DMS153 (cell line): ENCODE data around the gene SLC2A6.

Source experiments
- DNase-seq: peaks from one replicate; lab custom pipeline; 2025; lab: John Stamatoyannopoulos, UW

The SLC2A6 gene

DNA sequence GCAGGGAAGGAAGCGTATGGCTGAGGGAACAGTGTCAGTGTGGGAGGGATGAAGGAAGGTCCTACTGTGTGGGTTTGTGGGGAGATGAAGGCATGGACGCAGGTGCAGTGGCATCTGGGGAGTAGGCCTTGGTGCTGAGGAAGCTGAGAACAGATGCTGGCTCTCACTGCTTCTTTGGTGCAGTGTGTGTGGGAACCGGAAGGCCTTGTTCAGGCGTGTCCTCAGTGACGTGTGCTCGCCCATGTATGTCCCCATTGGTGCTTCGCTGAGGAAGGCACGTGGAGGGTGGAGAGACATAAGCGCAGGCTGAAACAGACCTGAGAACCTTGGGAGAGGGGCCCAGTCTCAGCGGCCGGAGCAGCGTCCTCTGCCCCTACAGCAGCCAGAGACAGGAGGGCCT, 38.0 kb downstream of the SLC2A6 start:
- DNase-seq, result no peak

DNA sequence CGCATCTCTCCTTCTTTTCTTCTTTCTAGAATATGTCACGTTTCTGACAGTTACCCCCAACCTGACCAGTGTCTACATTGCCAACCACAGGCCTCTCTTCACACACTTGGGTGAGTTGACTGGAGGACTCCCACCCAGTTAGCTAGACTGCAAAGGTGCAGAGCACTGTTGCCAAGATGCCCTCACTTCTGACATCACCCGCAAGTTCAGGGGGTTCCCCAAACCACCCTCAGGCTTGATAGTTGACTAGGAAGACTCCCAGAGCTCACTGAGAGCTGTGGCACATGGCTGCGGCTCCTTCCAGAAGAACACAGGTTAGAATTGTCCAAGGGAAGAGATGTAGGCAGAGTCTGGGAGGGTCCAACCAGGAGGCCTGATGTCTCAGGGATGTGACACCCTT, 39.6 kb downstream of the SLC2A6 start:
- no peak for DNase-seq

DNA sequence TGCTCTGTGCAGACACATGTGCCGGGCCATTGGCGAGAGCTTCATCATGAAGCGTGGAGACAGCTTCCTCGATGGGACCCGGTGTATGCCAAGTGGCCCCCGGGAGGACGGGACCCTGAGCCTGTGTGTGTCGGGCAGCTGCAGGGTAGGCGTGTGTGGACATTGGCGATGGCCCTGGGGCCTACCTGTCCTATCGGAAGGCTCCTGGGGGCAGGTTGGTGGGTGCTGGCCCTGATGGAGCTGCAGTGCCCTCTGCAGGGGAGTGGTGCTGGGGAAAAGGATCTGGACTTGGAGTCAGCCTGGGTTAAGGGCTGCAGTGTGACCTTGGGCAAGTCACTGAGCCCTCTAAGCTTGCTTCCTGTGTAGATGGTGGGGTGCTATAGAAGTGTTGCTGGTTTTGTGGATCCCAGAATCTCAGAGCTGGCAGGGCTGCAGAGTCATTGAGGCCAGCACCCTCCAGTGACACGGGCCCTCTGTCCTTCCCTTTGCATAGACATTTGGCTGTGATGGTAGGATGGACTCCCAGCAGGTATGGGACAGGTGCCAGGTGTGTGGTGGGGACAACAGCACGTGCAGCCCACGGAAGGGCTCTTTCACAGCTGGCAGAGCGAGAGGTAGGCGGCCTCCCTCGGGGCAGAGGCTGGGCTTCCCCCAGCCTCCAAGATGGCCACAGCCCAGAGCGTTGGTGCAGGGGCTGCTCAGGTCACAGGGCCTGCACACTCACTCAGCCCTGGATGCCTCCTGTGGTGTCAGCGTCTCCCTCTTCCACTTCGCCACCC, 41.0 kb downstream of the SLC2A6 start:
- DNase-seq, result no peak

DNA sequence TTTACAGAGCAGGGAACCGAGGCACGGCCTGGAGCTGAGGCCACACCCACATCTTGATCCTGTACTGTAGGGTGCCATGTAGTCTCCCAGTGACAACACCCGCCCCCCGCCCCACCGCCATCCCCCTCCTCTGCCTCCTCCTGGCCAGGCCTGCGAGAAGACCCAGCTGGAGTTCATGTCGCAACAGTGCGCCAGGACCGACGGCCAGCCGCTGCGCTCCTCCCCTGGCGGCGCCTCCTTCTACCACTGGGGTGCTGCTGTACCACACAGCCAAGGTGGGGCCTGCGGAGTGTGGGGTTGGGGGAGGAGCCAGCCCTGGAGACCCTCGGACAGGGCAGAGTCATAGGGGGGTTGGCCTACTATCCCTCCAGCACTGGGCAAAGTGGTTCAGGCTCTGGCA, 42.2 kb downstream of the SLC2A6 start:
- DNase-seq, result no peak

DNA sequence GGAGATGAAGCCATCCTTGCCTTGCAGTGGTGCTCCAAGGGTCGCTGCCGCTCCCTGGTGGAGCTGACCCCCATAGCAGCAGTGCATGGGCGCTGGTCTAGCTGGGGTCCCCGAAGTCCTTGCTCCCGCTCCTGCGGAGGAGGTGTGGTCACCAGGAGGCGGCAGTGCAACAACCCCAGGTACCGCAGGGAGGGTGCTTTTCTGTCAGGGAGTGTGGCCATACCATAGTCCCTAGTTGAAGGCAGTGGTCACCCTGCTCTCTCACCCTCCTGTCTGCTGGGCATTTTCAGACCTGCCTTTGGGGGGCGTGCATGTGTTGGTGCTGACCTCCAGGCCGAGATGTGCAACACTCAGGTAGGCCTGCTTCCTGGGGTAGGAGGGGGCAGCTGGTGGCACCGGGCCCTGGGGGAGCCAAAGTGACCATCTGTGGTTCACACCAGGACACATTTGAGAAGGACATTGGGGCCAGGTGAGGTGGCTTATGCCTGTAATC, 45.5 kb downstream of the SLC2A6 start:
- DNase-seq, result no peak

DNA sequence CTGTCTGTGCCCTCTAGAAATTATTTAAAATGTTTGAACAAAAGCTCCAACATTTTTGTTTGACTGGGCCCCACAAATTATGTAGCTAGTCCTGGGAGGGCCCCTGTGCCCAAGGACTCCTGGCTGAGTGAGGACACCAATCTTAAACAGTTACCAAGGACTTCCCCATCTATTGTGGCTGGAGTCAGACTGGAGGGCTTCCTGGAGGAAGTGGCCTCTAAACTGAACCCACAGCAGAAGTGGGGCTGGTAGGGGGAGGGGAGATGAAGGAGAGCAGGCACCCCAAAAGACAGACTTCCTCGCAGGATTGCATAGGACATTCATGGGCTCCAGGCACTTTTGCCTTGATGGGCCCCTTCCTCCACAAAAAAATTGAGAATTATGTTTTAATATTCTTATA, 48.7 kb downstream of the SLC2A6 start:
- no peak for DNase-seq

DNA sequence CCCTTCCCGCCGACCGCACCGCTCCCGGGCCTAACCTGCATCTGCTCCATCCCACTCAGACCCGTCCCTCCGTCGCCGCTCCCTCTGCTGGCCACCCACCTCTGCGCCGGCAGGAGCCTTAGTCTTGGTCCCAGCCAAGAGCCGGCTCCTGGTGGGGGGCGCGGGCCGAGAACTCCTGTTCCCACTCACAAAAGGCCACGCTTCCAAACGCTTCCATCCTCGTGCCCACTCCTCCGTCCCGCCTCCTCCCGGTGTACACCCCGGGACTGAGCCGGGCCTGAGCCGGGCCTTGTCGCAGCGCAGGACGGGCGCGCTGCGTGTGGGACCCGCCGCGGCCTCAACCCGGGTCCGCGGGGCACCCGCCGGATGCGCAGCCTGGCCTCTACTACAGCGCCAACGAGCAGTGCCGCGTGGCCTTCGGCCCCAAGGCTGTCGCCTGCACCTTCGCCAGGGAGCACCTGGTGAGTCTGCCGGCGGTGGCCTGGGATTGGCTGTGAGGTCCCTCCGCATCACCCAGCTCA, 49.2 kb downstream of the SLC2A6 start:
- no peak for DNase-seq

DNA sequence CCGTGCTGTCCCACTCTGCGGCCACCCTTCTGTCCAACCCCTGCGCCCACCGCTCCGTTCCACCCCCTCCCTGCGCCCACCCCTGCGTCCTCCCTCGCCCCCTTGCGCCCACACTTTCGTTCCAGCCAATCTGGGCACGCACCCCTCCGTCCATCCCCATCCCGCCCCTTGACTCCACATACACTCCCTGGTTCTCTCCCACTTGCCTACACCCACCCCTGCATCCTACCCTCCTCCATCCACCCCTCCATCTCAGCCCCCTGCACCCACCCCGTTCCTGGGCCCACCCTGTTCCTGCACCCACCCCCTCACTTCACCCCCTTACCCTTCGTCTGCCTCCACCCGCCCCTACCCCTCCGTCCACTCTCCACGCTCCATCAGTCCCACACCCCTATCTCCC, 49.7 kb downstream of the SLC2A6 start:
- DNase-seq, result no peak

DNA sequence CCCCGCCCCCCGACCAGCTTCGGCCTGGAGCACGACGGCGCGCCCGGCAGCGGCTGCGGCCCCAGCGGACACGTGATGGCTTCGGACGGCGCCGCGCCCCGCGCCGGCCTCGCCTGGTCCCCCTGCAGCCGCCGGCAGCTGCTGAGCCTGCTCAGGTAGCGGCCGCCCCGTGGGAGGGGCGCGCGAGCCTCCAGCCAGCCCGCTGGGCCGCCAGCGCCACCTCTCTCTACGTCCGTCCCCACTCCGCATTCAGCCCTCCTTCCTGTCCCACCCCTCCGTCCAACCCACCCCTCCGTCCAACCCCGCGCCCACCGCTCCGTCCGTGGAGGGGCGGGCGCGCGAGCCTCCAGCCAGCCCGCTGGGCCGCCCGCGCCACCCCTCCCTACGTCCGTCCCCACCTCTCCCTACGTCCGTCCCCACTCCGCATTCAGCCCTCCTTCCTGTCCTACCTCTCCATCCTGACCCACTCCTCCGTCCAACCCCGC, 50.2 kb downstream of the SLC2A6 start:
- DNase-seq, result peak; percentile 17

DNA sequence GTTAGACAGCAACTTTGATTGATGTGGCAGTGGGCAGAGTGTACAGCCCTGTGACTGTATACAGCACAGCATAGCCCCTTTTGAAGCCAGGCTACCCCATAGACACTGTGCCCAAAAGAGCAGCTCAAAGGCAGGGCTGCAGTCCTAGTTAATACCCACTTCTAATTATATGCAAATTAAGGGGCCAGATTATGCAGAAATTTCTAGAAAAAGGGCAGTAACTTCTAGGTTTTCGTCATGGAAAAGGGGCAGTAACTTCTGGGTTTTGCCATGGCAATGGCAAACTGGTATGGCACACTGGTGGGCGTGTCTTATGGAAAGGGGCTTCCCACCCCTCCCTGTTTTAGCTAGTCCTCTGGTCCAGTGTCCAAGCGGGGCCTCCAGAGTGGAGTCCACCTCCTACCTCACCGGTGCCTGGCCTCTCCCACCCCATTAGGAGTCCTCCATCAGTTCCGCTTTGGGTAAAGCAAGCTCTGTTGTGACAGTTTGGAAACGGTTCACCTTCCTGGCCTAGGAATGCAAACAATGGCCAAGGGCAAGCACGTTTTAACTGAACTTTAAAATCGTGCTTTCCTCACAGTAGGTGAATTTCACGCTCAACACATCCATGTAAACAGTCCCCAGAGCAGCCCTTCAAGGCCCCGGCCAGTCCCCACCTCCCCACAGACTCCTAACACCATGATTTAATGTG, 51.1 kb downstream of the SLC2A6 start:
- DNase-seq, result no peak

DNA sequence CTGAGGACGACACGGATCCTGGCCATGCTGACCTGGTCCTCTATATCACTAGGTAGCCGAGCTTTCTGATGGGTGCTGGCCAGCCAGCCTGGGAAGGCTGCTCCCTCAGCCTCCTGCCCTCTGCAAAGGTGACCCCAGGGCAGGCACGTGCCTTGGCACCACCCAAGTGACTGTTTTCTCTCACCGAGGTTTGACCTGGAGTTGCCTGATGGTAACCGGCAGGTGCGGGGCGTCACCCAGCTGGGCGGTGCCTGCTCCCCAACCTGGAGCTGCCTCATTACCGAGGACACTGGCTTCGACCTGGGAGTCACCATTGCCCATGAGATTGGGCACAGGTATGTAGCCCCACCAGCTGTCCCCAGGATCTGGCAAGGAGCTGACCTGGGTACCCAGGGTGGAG, 52.9 kb downstream of the SLC2A6 start:
- DNase-seq, result no peak

DNA sequence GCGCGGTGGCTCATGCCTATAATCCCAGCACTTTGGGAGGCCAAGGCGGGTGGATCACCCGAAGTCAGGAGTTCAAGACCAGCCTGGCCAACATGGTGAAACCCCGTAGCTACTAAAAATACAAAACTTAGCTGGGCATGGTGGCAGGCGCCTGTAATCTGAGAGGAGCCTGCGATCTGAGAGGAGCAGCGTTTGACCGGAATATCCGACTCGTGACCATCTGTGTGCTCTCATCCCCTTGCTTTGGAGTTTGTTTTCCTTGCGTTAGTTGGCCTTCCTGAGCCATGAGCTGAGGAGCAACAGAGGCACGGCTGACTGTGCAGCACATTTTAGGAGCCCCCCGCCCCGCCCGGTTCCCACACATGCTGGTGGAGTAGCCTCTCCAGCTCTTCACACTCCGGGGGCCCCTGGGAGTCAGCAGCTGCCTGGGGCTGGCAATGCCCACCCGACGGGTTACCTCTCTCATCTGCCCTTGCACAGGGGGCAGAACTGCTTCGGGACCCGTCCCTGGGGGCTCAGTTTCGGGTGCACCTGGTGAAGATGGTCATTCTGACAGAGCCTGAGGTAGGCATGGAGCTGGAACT, 53.8 kb downstream of the SLC2A6 start:
- no peak for DNase-seq

DNA sequence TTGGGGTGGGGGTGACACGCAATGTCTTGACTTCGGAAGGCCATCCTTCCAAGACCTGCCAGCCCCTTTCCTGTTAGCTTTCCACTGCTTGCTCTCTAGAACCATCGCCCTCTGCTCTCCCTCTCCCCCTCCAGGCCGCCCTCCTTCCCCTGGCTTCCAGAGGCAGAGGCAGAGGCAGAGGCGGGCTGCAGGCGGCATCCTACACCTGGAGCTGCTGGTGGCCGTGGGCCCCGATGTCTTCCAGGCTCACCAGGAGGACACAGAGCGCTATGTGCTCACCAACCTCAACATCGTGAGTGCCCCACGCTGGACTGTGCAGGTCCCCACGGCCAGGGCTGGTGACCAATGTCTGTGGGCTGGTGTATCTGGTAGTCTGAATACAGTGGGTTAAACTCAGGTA, 54.7 kb downstream of the SLC2A6 start:
- DNase-seq, result no peak

DNA sequence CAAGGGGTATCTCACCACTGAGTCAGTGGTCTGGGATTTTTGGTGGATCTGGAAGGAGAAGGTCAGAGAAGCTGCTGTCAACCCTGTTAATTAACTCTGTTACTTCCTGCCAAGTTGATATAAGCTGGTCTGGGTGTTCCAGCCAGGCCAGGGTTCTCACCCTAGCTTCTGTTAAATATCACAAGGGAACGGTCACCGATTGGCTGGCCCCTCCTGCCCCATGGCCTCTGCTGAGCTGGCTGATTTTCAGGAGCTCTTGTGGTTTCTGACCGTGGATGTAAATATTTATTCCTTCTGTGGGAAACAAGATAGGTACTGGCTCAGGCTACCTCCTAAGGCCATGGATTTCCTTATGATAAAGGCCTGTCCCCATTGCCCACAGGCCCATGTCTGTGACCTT, 55.7 kb downstream of the SLC2A6 start:
- no peak for DNase-seq

DNA sequence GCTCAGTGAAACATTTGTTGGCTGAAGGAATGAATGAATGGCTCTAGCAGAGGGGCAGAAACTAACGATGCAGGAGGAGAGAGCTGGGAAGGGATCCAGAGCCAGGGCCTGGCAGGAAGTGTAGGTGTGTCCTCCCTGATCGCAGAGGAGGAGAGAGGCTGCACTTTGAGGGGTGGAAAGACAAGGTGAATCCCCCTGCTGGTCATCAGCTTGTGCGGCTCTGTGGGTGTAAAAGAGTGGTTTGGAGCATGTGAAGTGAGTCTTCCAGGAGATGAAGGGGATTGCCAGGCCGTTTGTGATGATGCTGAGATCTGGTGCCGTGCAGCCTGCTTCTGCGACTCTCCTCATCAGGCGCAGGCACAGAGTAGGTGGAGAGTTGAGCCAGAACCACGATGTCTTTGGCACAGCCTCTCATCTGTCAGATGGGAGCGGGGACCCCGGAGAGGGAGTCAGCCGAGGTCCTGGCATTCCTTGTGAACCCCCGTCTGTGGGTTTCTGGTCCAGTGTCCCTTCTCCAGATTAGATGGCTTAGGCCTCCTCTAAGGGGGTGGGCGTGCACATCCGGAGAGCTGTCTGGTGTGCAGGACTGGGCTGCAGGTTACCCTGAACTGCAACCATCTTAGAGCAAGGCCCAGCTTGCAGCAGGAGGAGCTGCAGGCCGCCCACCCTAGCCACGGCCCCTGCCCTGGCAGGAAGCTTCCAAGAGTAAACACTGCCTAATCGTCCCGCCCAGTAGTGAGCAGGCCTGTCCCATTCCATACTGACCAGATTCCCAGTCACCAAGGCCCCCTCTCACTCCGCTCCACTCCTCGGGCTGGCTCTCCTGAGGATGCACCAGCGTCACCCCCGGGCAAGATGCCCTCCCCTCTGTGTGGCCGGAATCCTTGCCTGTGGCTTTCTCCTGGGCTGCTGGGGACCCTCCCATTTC, 57.0 kb downstream of the SLC2A6 start, which contains the start of gene ADAMTS13:
Gene ADAMTS13 (plus strand): TSS at position 753 of the 928 bp plus-strand sequence. CDS start 77 bp downstream, at position 830.
- no peak for DNase-seq
